A204.1 (cell line): ENCODE results near the gene STARD3.

ENCODE experiments used
- FAIRE-seq: peaks from 2 replicates; lab custom pipeline; 2012; peaks lifted over from hg19 to GRCh38; lab: Jason Lieb, UNC

Gene STARD3

GRCh38 chr17:39660397-39661385, 23.7 kb downstream of the STARD3 start:
- FAIRE-seq = no peak

DNA sequence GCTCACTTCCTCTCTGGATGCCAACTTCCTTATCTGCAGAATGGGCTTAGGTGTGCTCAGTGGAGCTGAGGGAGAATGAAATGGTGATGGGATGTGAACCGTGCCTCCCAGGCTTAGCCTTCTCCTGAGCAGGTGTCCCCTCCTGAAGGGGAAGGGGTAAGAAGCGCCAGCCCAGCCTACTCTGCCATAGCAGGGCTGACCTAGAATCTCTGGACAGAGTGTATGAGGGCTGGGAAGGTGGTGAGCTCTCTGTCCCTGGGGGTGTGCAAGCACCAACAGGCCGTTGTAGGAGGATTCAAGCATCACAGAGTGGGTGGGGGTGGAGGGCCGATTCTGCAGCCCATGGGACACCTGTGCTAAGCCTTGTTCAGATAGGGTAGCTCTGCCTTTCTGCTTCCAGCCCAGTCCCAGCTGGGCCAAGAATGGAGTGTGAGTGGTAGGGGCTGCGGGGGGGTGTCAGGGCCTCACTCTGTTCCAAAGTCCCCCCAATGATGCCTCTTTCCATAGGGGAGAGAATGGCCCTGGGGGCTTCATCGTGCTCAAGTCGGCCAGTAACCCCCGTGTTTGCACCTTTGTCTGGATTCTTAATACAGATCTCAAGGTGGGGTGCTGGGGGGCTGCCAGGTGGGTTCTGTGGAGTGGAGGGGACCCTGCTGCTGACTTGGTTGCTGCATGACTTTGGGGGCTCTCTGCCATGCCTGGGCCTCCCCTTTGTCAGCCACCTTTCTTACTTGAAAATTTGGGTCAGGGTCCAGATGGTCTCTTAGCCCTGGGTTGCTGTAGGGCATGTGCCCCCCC, 25.0 kb downstream of the STARD3 start:
- no peak for FAIRE-seq

- FAIRE-seq = no peak
Observed at GRCh38 chr17:39662551-39663339, 25.8 kb downstream of the STARD3 start.

- FAIRE-seq = no peak
Observed at GRCh38 chr17:39663340-39663687, 26.4 kb downstream of the STARD3 start.

GRCh38 chr17:39663688-39664580, 27.0 kb downstream of the STARD3 start:
- FAIRE-seq = no peak

DNA sequence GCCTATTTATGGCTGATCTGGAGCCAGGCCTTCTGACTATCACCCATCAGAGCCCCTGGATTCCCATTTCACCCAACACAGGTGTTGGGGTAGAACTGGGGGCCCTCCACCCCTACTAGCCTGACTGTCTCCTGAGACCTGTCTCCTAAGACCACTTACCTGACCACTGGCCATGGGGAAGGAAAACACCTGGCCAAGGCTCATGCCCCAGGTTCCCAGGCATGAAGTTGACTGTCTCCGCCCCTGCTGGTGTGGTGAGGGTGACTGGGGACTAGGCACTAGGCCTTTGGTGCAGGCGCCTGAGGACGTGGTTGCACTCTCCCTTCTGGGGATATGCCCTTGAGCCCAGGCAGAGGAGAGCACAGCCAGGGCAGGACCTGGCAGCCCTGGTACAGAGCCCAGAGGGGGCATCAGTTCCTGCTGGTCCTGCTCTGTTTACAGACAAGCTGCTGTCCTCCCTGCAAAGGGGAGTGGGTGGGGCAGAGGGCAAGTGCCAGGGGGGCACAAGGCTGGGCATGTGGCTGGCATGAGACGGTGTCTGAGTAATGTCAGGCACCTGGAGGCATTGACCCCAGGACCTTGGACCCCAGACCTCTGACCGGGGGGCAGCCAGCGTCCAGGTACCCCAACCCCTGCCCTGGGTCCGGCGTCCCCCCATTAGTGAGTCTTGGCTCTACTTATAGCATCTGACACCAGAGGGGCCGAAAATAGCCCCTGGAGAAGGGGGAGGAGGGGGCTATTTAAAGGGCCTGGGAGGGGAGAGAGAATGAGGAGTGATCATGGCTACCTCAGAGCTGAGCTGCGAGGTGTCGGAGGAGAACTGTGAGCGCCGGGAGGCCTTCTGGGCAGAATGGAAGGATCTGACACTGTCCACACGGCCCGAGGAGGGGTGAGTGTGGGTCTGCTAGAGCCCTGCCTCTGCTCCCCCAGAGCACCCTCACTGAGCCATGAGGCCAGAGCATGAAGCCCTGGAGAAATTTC, 27.9 kb downstream of the STARD3 start, which contains the start of gene TCAP:
Gene TCAP (plus strand): TSS at position 769 of the 981 bp plus-strand sequence. CDS start 11 bp downstream, at position 780.
- no peak for FAIRE-seq

- FAIRE-seq = no peak
Observed at GRCh38 chr17:39665642-39666224, 28.8 kb downstream of the STARD3 start.

GRCh38 chr17:39666231-39666600, 29.3 kb downstream of the STARD3 start:
- no peak for FAIRE-seq

- FAIRE-seq = no peak
Observed at GRCh38 chr17:39666601-39667261, 29.8 kb downstream of the STARD3 start.

GRCh38 chr17:39667262-39667944, 30.5 kb downstream of the STARD3 start:
- no peak for FAIRE-seq

- FAIRE-seq = no peak
Observed at GRCh38 chr17:39667945-39668924, 31.3 kb downstream of the STARD3 start, which contains the start of gene PNMT. Gene PNMT (plus strand): TSS chr17:39668453. CDS start chr17:39668476, 23 bp downstream.

GRCh38 chr17:39669897-39670735, 33.2 kb downstream of the STARD3 start:
- no peak for FAIRE-seq

GRCh38 chr17:39670746-39671145, 33.8 kb downstream of the STARD3 start:
- no peak for FAIRE-seq

- FAIRE-seq = no peak
Observed at GRCh38 chr17:39671651-39672521, 34.9 kb downstream of the STARD3 start.
